VCaP (cell line): ENCODE measurements around the gene KCNQ1OT1.

ENCODE experiments used
- H3K27ac ChIP-seq: fragments of 450-650 bp; 2 replicates; pipeline ENCODE4 v1.5.1; 2017
- TF ChIP-seq, protein P1 (sequence below): fragments of 450-650 bp; conservative IDR thresholded peaks from 2 replicates; pipeline ENCODE4 v1.5.1; 2017; ENCODE audit warnings: mild to moderate bottlenecking, moderate library complexity

KCNQ1OT1 gene

DNA sequence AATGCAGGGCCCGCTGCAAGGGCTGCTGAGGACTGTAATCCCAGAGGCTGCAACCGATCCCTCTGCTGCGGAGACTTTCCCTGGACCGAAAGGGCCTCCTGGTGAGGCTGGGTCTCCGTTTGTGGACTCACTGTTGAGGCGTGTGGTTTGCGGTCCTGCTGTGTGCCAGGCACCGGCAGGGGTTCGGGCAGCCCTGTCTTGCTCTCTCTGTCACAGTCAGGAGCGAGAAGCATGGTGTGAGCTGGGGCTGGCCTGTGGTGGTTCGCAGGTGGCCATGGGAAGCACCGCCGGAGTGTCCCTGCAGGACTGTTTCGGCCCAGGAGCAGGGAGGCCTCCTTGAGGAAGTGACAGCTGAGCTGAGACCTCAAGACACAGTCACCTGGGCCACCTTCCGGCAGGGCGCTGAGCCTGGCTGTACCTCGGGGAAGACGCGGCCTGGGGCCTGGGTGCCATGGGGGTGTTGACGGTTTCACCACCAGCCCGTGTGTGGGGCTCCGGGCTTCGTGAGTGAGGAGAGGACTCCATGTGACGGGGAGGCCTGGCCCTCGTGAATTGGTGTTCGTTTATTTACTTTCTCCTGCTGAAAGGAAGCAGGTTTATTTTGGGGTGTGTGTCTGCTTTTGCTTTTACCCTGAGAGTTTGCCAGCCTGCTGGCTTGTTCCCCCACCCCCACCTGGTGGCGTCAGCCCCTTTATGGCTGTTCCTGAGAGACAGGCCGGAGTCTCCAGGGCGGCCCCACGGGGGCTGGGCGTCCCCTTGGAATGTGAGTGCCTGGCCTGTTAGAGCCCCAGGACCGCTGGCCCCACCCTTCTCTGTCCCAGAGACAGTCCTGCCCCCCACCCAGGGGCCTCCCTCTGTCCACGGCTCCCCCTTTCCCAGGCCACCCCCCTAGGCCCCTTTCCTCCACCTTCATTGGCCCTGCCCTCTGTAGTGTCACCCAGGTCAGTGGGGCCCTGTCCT, 122.5 kb downstream of the KCNQ1OT1 start:
- TF ChIP-seq, protein P1, sequence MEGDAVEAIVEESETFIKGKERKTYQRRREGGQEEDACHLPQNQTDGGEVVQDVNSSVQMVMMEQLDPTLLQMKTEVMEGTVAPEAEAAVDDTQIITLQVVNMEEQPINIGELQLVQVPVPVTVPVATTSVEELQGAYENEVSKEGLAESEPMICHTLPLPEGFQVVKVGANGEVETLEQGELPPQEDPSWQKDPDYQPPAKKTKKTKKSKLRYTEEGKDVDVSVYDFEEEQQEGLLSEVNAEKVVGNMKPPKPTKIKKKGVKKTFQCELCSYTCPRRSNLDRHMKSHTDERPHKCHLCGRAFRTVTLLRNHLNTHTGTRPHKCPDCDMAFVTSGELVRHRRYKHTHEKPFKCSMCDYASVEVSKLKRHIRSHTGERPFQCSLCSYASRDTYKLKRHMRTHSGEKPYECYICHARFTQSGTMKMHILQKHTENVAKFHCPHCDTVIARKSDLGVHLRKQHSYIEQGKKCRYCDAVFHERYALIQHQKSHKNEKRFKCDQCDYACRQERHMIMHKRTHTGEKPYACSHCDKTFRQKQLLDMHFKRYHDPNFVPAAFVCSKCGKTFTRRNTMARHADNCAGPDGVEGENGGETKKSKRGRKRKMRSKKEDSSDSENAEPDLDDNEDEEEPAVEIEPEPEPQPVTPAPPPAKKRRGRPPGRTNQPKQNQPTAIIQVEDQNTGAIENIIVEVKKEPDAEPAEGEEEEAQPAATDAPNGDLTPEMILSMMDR = no peak
- H3K27ac ChIP-seq = no peak overlapping the region

DNA sequence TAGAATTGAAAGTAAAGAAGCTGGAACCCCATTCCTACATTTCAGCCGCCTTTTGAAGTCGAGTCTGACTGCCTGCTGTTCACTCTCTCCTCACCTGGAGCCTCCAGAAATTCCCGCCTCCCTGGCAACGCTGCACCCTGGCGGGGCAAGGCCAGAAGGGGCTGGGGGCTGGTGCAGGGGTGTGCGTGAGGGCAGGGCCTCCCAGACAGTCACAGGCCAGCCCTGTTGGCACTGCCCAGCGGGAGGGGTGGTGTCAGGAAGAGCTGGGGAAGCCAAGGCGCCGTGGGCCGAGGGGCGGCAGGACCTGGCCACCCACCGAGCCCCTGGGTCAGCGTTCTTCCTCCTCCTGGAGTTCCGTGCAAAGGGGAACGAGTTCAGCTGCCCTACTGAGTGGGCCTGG, 123.2 kb downstream of the KCNQ1OT1 start:
- H3K27ac ChIP-seq = no peak overlapping the region
- TF ChIP-seq, protein P1 = no peak

DNA sequence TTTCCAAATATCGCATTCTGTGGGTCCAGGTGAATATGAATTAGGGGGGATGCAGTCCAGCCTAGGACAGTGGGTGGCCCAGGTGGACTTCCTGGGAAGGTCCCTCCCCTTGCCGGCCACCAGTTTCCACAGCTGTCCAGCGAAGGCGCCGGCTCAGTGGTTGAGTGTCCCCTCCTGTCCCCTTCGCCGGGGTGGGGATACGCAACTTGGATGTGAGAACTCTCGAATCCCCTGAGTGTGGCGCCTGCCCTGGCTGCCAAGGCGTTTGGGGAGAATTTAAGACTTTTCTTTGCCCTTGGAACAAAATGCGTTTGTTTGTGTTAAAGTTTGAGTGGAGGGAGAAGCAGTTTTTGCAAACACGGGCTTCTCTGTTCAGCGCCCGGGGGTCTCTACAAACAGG, 123.7 kb downstream of the KCNQ1OT1 start:
- TF ChIP-seq, protein P1 = no peak
- no peak overlapping the region for H3K27ac ChIP-seq

DNA sequence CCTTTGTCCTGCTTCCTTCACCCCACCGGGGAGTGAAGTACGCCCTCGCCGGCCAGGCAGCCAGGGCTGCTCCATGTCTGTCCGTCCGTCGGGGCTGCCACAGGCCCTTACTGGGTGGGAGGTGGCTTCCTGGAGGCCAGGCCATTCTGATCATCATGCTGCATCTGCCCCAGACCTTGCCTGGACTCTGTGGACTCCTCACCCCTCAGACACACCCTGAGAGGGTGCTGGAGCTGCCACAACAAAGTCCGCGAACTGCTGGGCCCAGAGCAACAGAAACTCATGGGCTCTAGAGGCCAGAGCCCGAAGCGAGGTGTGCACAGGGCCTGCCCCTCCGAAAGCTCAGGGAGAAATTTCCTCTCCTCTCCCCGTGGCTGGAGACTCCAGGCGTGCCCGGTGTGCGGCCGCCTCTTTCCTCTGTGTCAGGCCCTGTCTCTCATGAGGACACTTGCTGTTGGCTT, 124.2 kb downstream of the KCNQ1OT1 start:
- TF ChIP-seq, protein P1 = no peak
- H3K27ac ChIP-seq = no peak overlapping the region

DNA sequence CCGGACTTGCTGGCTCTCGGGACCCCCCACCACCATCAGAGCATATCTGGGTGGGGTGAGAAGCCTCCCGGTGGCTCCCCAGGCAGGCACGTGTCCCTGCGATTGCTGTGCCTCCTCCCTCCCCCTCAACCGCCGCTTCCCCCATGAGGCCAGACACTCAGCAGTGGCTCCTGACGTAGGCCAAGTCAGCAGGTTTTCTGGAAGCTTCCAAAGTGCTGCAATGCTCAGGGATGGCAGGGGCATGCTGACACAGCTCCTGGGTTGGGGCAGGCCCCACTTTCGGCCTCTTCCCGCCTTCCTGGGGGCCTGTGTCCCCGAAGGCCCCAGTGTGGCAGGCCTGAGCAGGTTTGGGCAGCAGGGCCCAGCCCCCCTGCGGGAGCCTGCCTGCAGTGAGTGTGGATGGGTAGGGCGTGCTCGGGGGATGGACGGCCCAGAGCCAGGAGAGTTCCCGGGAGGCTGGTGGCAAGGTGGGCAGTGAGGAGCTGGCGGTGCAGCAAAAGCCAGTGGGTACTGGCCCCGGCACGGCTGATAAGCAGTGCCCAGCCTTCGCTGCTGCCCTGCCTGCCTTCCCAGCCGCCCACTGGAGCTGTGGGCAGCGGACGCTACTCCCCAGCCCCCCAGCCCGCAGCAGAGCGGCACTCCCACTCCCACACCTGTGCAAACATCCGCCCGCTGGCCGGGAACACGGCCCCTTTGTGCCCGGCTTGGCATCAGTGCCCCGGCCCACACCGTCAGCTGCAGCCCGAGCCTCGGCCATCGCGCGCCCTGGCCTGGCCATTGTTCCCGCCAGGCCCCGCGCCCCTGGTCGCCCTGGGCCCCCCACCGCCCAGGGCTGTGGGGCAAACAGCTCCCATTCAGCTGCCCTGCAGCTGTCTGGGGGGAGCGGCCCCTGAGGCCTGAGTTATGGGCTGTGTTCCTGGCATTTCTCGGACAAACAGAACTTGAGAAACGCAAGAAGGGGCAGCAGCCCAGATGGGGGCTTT, 125.0 kb downstream of the KCNQ1OT1 start:
- no peak overlapping the region for H3K27ac ChIP-seq
- TF ChIP-seq, protein P1 = no peak

DNA sequence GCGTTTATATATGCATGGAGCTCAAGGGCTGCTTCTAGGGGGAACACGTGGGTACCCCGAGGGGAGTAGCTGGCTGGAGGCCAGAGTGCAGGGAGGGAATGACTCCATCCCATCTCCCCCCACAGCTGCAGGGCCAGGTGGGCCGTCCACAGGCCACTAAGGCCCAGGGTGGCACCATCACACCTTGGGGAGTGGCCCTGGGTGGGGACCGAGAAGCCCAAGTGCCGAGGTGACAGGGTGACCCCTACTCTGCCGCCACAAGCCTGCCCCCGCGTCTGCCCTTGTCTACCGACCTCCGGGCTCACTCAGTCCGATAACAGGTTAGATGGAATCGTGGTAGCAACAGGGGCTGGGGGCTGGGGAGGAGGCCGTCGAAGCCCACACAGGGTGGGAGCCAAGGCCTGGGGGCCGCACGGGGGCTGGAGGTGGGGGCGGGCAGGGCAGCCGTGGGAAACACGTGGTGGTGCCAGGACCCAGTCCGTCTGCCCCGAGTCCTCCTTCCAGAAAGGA, 125.7 kb downstream of the KCNQ1OT1 start:
- TF ChIP-seq, protein P1 = no peak
- H3K27ac ChIP-seq = no peak overlapping the region
